Common myeloid progenitor, CD34-positive (primary cell): Measurements from ENCODE around the gene DRC1.

Experiments
- CTCF ChIA-PET: fragments of 350-600 bp; sonication (Branson Sonifier 250); formaldehyde crosslinking; loops from one replicate; lab custom pipeline; 2021; ENCODE audit warnings: antibody characterized with exemption; lab: Charles Lee
- POLR2A ChIA-PET: fragments of 350-600 bp; sonication (Branson Sonifier 250); formaldehyde crosslinking; loops from one replicate; lab custom pipeline; 2021; ENCODE audit warnings: antibody characterized with exemption; lab: Charles Lee
- DNase-seq, 3 donors: peaks; one replicate each; pipeline versions ENCODE4 v3.0.0 to v3.0.0-alpha.2; 2013
- H3K27ac ChIP-seq, 2 experiments: 1 replicate in 1 of 2; 2 replicates in 1 of 2; pipeline ENCODE4 v1.7.0; 2013; ENCODE audit warnings: inconsistent platforms in 2 of 2, low read length in 2 of 2, mild to moderate bottlenecking in 2 of 2, low read depth in 1 of 2, moderate library complexity in 1 of 2; ENCODE audit not compliant: severe bottlenecking in 2 of 2, insufficient read depth in 1 of 2, poor library complexity in 1 of 2
- H3K27me3 ChIP-seq, 5 experiments: replicated peaks in 2 of 5; 1 replicate in 3 of 5; 2 replicates in 2 of 5; pipeline versions ENCODE4 v1.6.1 to v1.7.0; 2013; ENCODE audit warnings: low read length in 4 of 5, mild to moderate bottlenecking in 2 of 5, moderate library complexity in 2 of 5, inconsistent platforms in 1 of 5; ENCODE audit not compliant: insufficient read depth in 5 of 5, control insufficient read depth in 4 of 5
- H3K36me3 ChIP-seq, 4 experiments: 1 replicate in 2 of 4; 2 replicates in 2 of 4; pipeline versions ENCODE4 v1.6.1 to v1.7.0; 2013; ENCODE audit warnings: low read length in 3 of 4, control low read depth in 1 of 4, mild to moderate bottlenecking in 1 of 4; ENCODE audit not compliant: control insufficient read depth in 4 of 4, insufficient read depth in 4 of 4
- H3K4me1 ChIP-seq, 4 experiments: 1 replicate in 3 of 4; 2 replicates in 1 of 4; pipeline versions ENCODE4 v1.6.1 to v1.7.1; 2013; ENCODE audit warnings: low read length in 3 of 4, mild to moderate bottlenecking in 3 of 4, control low read depth in 1 of 4, inconsistent platforms in 1 of 4, moderate library complexity in 1 of 4; ENCODE audit not compliant: control insufficient read depth in 4 of 4, insufficient read depth in 4 of 4; ENCODE audit errors: control extremely low read depth in 1 of 4
- H3K4me3 ChIP-seq, 7 experiments: 1 replicate in 4 of 7; 2 replicates in 3 of 7; pipeline versions ENCODE4 v1.5.1 to v1.7.0; 2013; ENCODE audit warnings: mild to moderate bottlenecking in 7 of 7, low read length in 6 of 7, moderate library complexity in 6 of 7, inconsistent platforms in 2 of 7, low read depth in 2 of 7, control low read depth in 1 of 7; ENCODE audit not compliant: insufficient read depth in 4 of 7, control insufficient read depth in 1 of 7; ENCODE audit errors: extremely low read depth in 1 of 7
- H3K9me3 ChIP-seq, 5 experiments: 1 replicate in 4 of 5; 2 replicates in 1 of 5; pipeline versions ENCODE4 v1.6.1 to v1.7.1; 2013; ENCODE audit warnings: low read length in 4 of 5, mild to moderate bottlenecking in 2 of 5, inconsistent platforms in 1 of 5, low read depth in 1 of 5, moderate library complexity in 1 of 5; ENCODE audit not compliant: control insufficient read depth in 4 of 5, insufficient read depth in 2 of 5; ENCODE audit errors: control extremely low read depth in 1 of 5
- WGBS: methylation state at CpG from one replicate; pipeline ENCODE4 v1.1.5; 2013; ENCODE audit not compliant: insufficient coverage; 5-methylcytosine and 5-hydroxymethylcytosine counted together

DRC1 gene

DNA sequence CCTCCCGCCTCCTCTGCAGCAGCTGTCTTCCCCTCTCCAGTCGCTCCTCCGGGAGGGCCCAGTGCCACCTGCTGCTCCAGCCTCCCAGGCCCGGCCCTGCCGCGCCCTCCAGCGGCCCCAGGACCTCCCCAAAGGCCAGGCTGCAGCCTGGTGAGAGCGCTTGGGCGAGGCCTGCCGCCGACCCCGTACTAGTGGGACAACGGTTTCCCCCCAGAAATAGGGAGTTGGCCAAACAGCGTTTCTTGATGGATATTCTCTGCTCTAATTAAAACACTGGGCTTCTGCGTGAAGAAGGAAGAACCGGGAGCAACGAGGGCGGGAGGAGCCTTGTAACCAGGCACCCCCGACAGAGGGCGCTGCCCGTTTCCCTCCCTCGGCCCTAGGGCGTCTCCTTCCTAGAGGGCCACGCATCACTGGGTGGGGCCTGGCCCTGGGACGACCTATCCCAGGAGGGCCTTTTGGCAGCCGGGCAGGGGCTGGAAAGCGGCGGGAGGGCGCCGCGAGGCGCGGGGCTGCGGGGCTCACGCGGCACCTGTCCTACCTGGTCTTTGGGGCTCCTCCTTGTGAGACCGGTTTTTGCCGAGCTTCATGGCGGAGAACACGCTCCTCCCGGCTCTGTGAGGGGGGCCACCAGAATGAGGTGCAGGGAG, 101.6 kb downstream of the DRC1 start:
- WGBS: 3% methylated on average over 33 of the region's 41 CpGs

DNA sequence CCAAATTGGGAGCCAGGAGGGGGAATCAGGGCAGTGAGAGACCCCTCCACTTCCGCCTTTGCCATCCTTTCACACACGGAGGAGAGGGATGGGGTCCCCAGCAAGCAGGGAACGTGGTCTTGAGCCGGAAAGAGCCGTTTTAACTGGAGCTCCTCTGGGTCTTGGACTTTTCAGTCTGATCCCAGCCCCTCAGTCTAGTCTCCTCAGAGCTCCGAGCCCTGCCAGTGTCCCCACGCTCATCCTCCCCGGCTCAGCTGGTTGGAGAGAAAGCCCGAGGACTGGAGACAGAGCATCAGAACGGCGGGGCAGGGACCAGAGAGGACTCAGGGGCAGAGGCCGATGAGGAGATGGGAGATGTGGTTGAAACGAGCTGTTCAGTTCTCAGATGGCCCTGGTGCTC, 102.3 kb downstream of the DRC1 start:
- peaks cover 0 to 17% (median 0%) of the 10 kb centered on the region in 5 experiments for H3K27me3 ChIP-seq
- 54% methylated on average over 10 of the region's 13 CpGs for WGBS
- no peak for DNase-seq
- peak overlapping the region in 1 of 2 experiments; percentile 39 for H3K27ac ChIP-seq
- ChIA-PET POLR2A (no interaction called here), CTCF (interaction anchor here (0.5 to 2.5 kb wide), 9 partner anchors 10 to 141 kb away, joined by 3 to 9 read pairs (median 4); no protein-coding TSS in a partner anchor)
- H3K9me3 ChIP-seq: no peaks in the 10 kb centered on the region
- peaks cover 0 to 14% (median 10%) of the 10 kb centered on the region in 4 experiments for H3K4me1 ChIP-seq
- H3K36me3 ChIP-seq: no peaks in the 10 kb centered on the region
- peak overlapping the region in 5 of 7 experiments; percentile 45 to 76 (median 72) for H3K4me3 ChIP-seq

More for the DNA sequence above, 101.6 kb downstream of the DRC1 start:
- DNase-seq: peak; percentile 79 to 80 (median 79)
- Histone ChIP-seq H3K4me3 (peak overlapping the region in 6 of 7 experiments; percentile 45 to 76 (median 66)), H3K4me1 (peaks cover 0 to 14% (median 10%) of the 10 kb centered on the region in 4 experiments), H3K36me3 (no peaks in the 10 kb centered on the region), H3K27me3 (peaks cover 0 to 17% (median 0%) of the 10 kb centered on the region in 5 experiments), H3K27ac (peak overlapping the region in 1 of 2 experiments; percentile 39), H3K9me3 (no peaks in the 10 kb centered on the region)
- ChIA-PET POLR2A (no interaction called here), CTCF (interaction anchor here (0.6 to 2.8 kb wide), 16 partner anchors 11 to 240 kb away, joined by 3 to 12 read pairs (median 4); no protein-coding TSS in a partner anchor)

DNA sequence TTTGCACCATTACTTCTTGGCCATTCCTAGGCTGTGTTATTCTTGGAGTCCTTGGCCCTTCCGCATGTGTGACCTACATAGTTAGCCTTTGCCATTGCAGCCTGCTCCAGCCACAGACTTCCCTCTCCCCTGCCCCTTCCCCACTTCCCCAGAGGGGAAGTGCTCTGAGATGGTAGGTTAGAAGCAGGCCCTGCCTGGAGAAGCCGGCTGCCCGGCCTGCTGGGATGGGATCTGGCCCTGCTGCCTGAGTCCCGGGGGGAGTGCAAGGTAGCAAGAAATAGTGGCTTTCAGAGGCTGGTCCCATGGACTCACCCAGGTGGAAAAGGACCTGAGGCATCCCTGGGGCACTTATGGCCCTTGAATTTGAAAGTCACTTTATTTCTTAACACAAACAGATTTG, 104.6 kb downstream of the DRC1 start:
- ChIA-PET POLR2A (no interaction called here), CTCF (interaction anchor here (0.7 to 1.6 kb wide), 2 partner anchors 10 to 71 kb away, joined by 3 to 5 read pairs; no protein-coding TSS in a partner anchor)
- Histone ChIP-seq H3K36me3 (no peaks in the 10 kb centered on the region), H3K4me1 (peaks cover 0 to 14% (median 10%) of the 10 kb centered on the region in 4 experiments), H3K27ac (no peak overlapping the region), H3K4me3 (no peak overlapping the region), H3K9me3 (no peaks in the 10 kb centered on the region), H3K27me3 (peaks cover 0 to 14% (median 0%) of the 10 kb centered on the region in 5 experiments)
- 80% methylated on average over 2 of the region's 4 CpGs for WGBS
- no peak for DNase-seq
